ENCODE results near the gene GLIS2. TPM values are rescaled to one million over a fixed set of nuclear protein-coding genes. Genes with fewer than 3 reads are reported as not detected.

GLIS2 gene
- total RNA-seq (under 1 TPM in 1 of 5 experiments, not detected in 4; 0.53 TPM), polyA plus RNA-seq (not detected), total RNA-seq (not detected)

GRCh38 chr16:4315186-4316107, at the start of gene GLIS2:
TSS of gene GLIS2 (plus strand) at chr16:4316067. CDS start at chr16:4332281, 16,214 bp downstream.
- Histone ChIP-seq H3K4me1 (ENCODE audit: control insufficient read depth in 2 of 2, insufficient read depth in 2 of 2, low read length in 2 of 2) (peaks cover 0 to 14% of the 10 kb centered on the region in 2 donors), H3K27ac (ENCODE audit: low read depth, low read length) (peak within 1 kb of the TSS; percentile 41), H3K36me3 (ENCODE audit: control insufficient read depth in 2 of 3, insufficient read depth in 3 of 3, low read length in 3 of 3) (no peaks in the 10 kb centered on the region), H3K4me3 (ENCODE audit: low read length) (peak within 1 kb of the TSS; percentile 53), H3K27me3 (ENCODE audit: control insufficient read depth in 2 of 2, insufficient read depth in 2 of 2, low read length in 2 of 2) (peaks cover 0 to 8% of the 10 kb centered on the region in 2 donors), H3K9me3 (ENCODE audit: control insufficient read depth in 2 of 3, low read length in 3 of 3) (no peaks in the 10 kb centered on the region)
- ChIA-PET POLR2A (interaction anchor here (0.5 to 1.4 kb wide), 3 partner anchors 8 to 1060 kb away, joined by 3 to 6 read pairs (median 5); no protein-coding TSS in a partner anchor), CTCF (interaction anchor here (1.5 kb wide), 1 partner anchor 30 kb away, joined by 5 read pairs; no protein-coding TSS in a partner anchor)
- intact Hi-C loops (cut with micrococcal nuclease): loop anchor here (1.0 to 10.0 kb wide), 2 partner anchors 8 to 131 kb away; no protein-coding TSS in a partner anchor
- peaks cover 10 to 19% (median 11%) of the 10 kb centered on the region in 7 donors for H3K4me1 Mint-ChIP-seq
- ATAC-seq (peak; percentile 48), DNase-seq (peak in 2 of 9 donors; percentile 17 to 52)
- H3K27ac Mint-ChIP-seq: peak within 1 kb of the TSS in 5 of 9 donors; percentile 22 to 95 (median 47)
- no peaks in the 10 kb centered on the region for H3K9me3 Mint-ChIP-seq
- H3K36me3 Mint-ChIP-seq: peaks cover 0 to 3% (median 0%) of the 10 kb centered on the region in 5 donors
- H3K4me3 Mint-ChIP-seq: peak within 1 kb of the TSS; percentile 72 to 96 (median 89)
- H3K27me3 Mint-ChIP-seq: peaks cover 12 to 18% (median 13%) of the 10 kb centered on the region in 5 donors

GRCh38 chr16:4266372-4266771, 49.5 kb upstream of the GLIS2 start:
- Mint-ChIP-seq H3K4me3 (no peak overlapping the region), H3K36me3 (peaks cover 3 to 8% (median 6%) of the 10 kb centered on the region in 5 donors), H3K27ac (peak overlapping the region in 1 of 9 donors; percentile 33), H3K9me3 (peaks cover 0 to 2% (median 0%) of the 10 kb centered on the region in 11 donors), H3K27me3 (no peaks in the 10 kb centered on the region), H3K4me1 (peaks cover 5 to 31% (median 19%) of the 10 kb centered on the region in 7 donors)
- DNase-seq (no peak), ATAC-seq (no peak)
- Histone ChIP-seq H3K36me3 (ENCODE audit: control insufficient read depth in 2 of 3, insufficient read depth in 3 of 3, low read length in 3 of 3) (peaks cover 0 to 15% (median 8%) of the 10 kb centered on the region in 3 experiments), H3K27ac (ENCODE audit: low read depth, low read length) (no peak overlapping the region), H3K4me1 (ENCODE audit: control insufficient read depth in 2 of 2, insufficient read depth in 2 of 2, low read length in 2 of 2) (peaks cover 5 to 12% of the 10 kb centered on the region in 2 donors), H3K9me3 (ENCODE audit: control insufficient read depth in 2 of 3, low read length in 3 of 3) (no peaks in the 10 kb centered on the region), H3K4me3 (ENCODE audit: low read length) (no peak overlapping the region), H3K27me3 (ENCODE audit: control insufficient read depth in 2 of 2, insufficient read depth in 2 of 2, low read length in 2 of 2) (no peaks in the 10 kb centered on the region)
- ChIA-PET CTCF (interaction anchor here (0.6 to 1.1 kb wide), 3 partner anchors 12 to 207 kb away, joined by 3 to 4 read pairs (median 4); no protein-coding TSS in a partner anchor), POLR2A (no interaction called here)
- intact Hi-C loops (cut with micrococcal nuclease): no loop called here

- ATAC-seq: no peak
- Histone ChIP-seq H3K4me1 (ENCODE audit: control insufficient read depth in 2 of 2, insufficient read depth in 2 of 2, low read length in 2 of 2) (peaks cover 5 to 13% of the 10 kb centered on the region in 2 donors), H3K36me3 (ENCODE audit: control insufficient read depth in 2 of 3, insufficient read depth in 3 of 3, low read length in 3 of 3) (peaks cover 0 to 5% (median 0%) of the 10 kb centered on the region in 3 experiments), H3K9me3 (ENCODE audit: control insufficient read depth in 2 of 3, low read length in 3 of 3) (no peaks in the 10 kb centered on the region), H3K4me3 (ENCODE audit: low read length) (no peak overlapping the region), H3K27me3 (ENCODE audit: control insufficient read depth in 2 of 2, insufficient read depth in 2 of 2, low read length in 2 of 2) (no peaks in the 10 kb centered on the region), H3K27ac (ENCODE audit: low read depth, low read length) (no peak overlapping the region)
- peak overlapping the region in 8 of 10 donors; percentile 40 to 97 (median 86) for H3K4me3 Mint-ChIP-seq
- H3K4me1 Mint-ChIP-seq: peaks cover 8 to 30% (median 17%) of the 10 kb centered on the region in 7 donors
- H3K27ac Mint-ChIP-seq: peak overlapping the region in 2 of 9 donors; percentile 38 to 60
- peaks cover 0 to 7% (median 0%) of the 10 kb centered on the region in 11 donors for H3K9me3 Mint-ChIP-seq
- intact Hi-C loops (cut with micrococcal nuclease): loop anchor here in 1 of 2 donors (5.0 to 10.0 kb wide), 2 partner anchors 267 to 465 kb away; partner anchors contain the start of genes ANKS3, CDIP1 and DNAAF8
- ChIA-PET CTCF (interaction anchor here (5.6 kb wide), 1 partner anchor 16 kb away, joined by 39 read pairs; no protein-coding TSS in a partner anchor), POLR2A (interaction anchor here (3.9 kb wide), 1 partner anchor 57 kb away, joined by 15 read pairs; no protein-coding TSS in a partner anchor)
- no peak for DNase-seq
- peaks cover 0 to 5% (median 0%) of the 10 kb centered on the region in 5 donors for H3K36me3 Mint-ChIP-seq
- H3K27me3 Mint-ChIP-seq: no peaks in the 10 kb centered on the region
Observed at GRCh38 chr16:4270091-4270490, 45.8 kb upstream of the GLIS2 start.

DNA sequence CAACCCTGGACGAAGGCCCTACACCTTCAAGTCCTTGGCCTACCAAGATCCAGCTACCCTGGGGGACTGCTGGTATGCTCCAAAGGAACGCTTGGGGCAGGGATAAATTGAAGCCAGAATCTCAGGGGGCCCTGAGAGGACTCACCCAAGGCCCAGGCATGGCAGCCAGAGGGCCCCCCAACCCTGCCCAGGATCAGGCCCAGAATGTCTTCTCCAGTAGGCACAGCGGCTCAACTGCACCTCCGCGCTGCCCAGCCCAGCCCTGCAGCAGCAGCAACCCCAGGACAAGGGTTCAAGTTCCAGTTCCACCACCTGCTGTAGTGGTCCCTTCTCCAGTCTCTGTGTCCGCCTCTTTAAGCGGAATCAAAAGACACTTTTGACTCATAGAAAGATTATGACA, 45.3 kb upstream of the GLIS2 start:
- DNase-seq (no peak), ATAC-seq (no peak)
- peak overlapping the region; percentile 85 to 97 (median 92) for H3K4me3 Mint-ChIP-seq
- intact Hi-C loops (cut with micrococcal nuclease): loop anchor here in 1 of 2 donors (5.0 to 10.0 kb wide), 2 partner anchors 267 to 464 kb away; partner anchors contain the start of genes ANKS3, CDIP1 and DNAAF8
- POLR2A ChIA-PET: interaction anchor here (1.5 to 3.9 kb wide), 3 partner anchors 15 to 57 kb away, joined by 3 to 65 read pairs (median 15); no protein-coding TSS in a partner anchor
- H3K27me3 Mint-ChIP-seq: no peaks in the 10 kb centered on the region
- Histone ChIP-seq H3K27ac (ENCODE audit: low read depth, low read length) (peak overlapping the region; percentile 58), H3K27me3 (ENCODE audit: control insufficient read depth in 2 of 2, insufficient read depth in 2 of 2, low read length in 2 of 2) (no peaks in the 10 kb centered on the region), H3K9me3 (ENCODE audit: control insufficient read depth in 2 of 3, low read length in 3 of 3) (no peaks in the 10 kb centered on the region), H3K4me3 (ENCODE audit: low read length) (peak overlapping the region; percentile 99), H3K4me1 (ENCODE audit: control insufficient read depth in 2 of 2, insufficient read depth in 2 of 2, low read length in 2 of 2) (peaks cover 5 to 13% of the 10 kb centered on the region in 2 donors), H3K36me3 (ENCODE audit: control insufficient read depth in 2 of 3, insufficient read depth in 3 of 3, low read length in 3 of 3) (peaks cover 0 to 5% (median 0%) of the 10 kb centered on the region in 3 experiments)
- CTCF ChIA-PET: interaction anchor here (0.5 to 5.6 kb wide), 3 partner anchors 14 to 167 kb away, joined by 3 to 39 read pairs (median 3); no protein-coding TSS in a partner anchor
- peaks cover 10 to 30% (median 20%) of the 10 kb centered on the region in 7 donors for H3K4me1 Mint-ChIP-seq
- peaks cover 0 to 7% (median 0%) of the 10 kb centered on the region in 11 donors for H3K9me3 Mint-ChIP-seq
- H3K36me3 Mint-ChIP-seq: peaks cover 0 to 5% (median 0%) of the 10 kb centered on the region in 5 donors
- peak overlapping the region in 7 of 9 donors; percentile 32 to 91 (median 76) for H3K27ac Mint-ChIP-seq

DNA sequence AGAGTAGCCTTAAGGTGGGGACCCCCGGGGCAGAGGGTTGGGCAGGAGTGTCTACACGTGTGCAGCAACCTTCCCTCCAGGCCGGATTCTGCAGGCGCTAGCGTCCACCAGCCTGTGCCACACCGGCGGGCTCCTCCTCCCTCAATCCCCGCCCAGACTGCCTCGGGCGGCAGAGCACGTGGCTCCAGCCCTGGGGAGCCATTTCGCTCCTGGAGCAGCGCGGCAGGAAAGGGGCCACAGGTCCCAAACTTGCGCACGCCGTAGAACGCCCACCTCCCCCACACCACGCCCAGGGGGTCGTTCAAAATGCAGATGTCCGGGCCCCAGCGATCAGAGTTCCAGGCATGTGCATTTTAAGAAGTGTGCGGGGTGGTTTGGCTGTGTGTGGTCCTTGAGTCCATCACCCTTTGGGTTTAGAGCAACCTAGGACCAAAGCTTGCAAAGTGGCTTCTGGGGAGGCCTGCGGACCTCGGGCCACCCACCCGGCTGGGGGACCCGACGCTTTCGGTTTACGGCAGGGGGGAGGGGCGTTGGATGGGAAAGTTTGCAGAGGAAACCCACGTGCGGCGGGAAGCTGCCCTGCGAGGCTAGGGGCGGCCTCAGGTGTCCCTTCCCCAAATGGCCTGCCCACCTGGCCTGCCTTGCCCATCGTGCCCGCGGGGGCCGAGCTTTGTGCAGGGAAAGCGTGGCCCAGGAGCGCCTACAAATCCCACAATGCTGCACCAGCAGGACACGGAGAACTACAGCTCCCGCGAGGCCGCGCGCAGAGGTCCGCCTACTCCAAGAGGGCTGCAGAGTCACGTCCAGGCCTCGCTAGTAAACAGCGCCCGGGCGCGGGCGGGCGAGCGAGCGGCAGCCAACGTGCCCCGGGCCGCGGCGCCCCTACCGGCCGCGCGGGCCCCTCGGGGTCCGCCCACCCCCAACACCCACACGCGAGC, 44.4 kb upstream of the GLIS2 start:
- H3K36me3 Mint-ChIP-seq: peaks cover 0 to 5% (median 0%) of the 10 kb centered on the region in 5 donors
- no peaks in the 10 kb centered on the region for H3K9me3 ChIP-seq (ENCODE audit: control insufficient read depth in 2 of 3, low read length in 3 of 3)
- peak overlapping the region; percentile 59 for H3K27ac ChIP-seq (ENCODE audit: low read depth, low read length)
- peak overlapping the region; percentile 85 to 97 (median 92) for H3K4me3 Mint-ChIP-seq
- H3K9me3 Mint-ChIP-seq: peaks cover 0 to 7% (median 0%) of the 10 kb centered on the region in 11 donors
- intact Hi-C loops (cut with micrococcal nuclease): loop anchor here (1.0 to 10.0 kb wide), 9 partner anchors 17 to 463 kb away; partner anchors contain the start of genes ANKS3 (in 1 of the 2), CDIP1 (in 1 of the 2), CREBBP (in 1 of the 2) and DNAAF8 (in 1 of the 2)
- ChIA-PET CTCF (interaction anchor here (1.0 to 5.6 kb wide), 2 partner anchors 18 to 88 kb away, joined by 3 to 39 read pairs; no protein-coding TSS in a partner anchor), POLR2A (interaction anchor here (0.6 to 3.9 kb wide), 13 partner anchors 13 to 1243 kb away, joined by 3 to 65 read pairs (median 5); partner anchors contain the start of genes CDIP1 and PAM16)
- H3K27me3 ChIP-seq (ENCODE audit: control insufficient read depth in 2 of 2, insufficient read depth in 2 of 2, low read length in 2 of 2): no peaks in the 10 kb centered on the region
- DNase-seq (peak; percentile 68 to 90 (median 84)), ATAC-seq (peak; percentile 89)
- H3K4me1 Mint-ChIP-seq: peaks cover 8 to 23% (median 15%) of the 10 kb centered on the region in 7 donors
- peak overlapping the region; percentile 67 to 98 (median 83) for H3K27ac Mint-ChIP-seq
- H3K36me3 ChIP-seq (ENCODE audit: control insufficient read depth in 2 of 3, insufficient read depth in 3 of 3, low read length in 3 of 3): peaks cover 0 to 5% (median 0%) of the 10 kb centered on the region in 3 experiments
- peak overlapping the region; percentile 99 for H3K4me3 ChIP-seq (ENCODE audit: low read length)
- peaks cover 5 to 13% of the 10 kb centered on the region in 2 donors for H3K4me1 ChIP-seq (ENCODE audit: control insufficient read depth in 2 of 2, insufficient read depth in 2 of 2, low read length in 2 of 2)
- H3K27me3 Mint-ChIP-seq: no peaks in the 10 kb centered on the region

All from naive thymus-derived CD4-positive, alpha-beta T cell (primary cell).